Measurements from ENCODE around the gene ZNF302.

ZNF302 gene

DNA sequence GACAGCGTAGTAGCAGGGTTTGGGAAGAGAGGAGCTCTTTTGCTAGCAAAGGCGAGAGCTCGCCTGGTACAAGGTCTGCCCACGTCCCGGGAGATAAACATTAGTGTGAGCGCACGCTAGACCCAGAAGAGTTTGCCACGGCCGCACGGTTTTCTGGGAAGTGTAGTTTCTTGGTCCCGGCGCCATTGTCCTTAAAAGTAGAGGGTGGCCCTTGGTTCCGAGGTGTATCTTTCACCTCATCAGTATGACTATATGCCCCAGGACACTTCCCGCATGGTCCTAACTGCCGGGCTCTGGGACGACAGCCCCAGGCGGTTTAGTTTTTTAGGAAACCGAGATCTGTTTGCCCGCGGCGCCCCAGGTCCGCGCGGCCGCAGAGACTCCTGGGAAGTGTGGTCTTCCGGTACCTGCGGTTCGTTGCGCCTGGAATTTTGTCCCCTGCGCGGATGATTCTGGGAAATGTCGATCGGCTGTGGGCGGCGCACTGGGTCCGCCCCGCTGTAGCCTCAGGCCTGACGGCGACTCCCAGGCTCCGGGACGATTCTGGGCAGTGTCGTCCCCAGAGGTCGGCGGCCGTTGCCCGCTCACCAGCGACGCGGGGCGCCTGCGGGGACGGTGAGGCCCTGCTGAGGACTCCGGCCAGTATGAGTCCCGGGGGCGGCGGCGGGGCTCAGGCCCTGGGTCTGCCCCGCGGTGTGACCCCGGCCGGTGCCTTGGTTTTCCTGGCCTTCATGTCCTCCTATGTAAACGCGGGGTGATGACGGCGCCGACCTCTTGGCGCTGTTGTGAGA lies 56.5 kb downstream of the ZNF302 start, which contains the start of gene ZNF181:
ZNF181 (plus strand) TSS at position 498 of the 791 bp plus-strand sequence. CDS start 795 bp downstream, outside the sequence.
- no peak for TF ChIP-seq CTCF (conservative IDR thresholded peaks at IDR 0.05; ENCODE audit: control insufficient read depth, insufficient read depth, low read depth, low read length)
- peak within 1 kb of the TSS; percentile 84 for H3K4me3 ChIP-seq (ENCODE audit: control insufficient read depth, low read depth, low read length)
- peak; percentile 86 for DNase-seq (ENCODE audit: low read depth)

DNA sequence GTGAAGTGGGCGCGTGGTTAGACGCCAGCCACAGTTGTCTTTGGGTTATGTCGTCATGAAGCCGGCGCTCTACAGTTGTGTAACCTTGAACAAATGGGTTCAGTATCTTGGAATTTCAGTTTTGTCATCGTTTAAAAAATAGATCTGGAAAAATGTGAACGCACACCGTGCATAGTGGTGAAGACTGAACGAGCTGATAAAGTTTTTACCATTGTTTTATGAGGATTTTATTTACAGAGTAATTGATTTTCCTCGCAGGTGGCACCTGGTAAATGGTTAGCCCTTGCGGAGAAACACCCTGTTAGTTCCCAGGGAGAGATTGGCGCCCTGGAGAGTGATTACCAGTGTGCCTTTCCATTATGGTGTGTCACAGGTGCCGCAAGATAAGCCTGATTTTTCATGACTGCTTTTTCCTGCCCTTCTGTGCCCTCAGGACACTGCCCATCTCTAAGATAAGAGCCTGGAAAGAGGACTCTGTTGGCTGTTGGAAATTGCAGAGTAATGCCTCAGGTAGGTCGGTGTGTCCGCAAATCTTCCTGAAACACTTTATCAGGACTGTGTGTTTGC lies 57.1 kb downstream of the ZNF302 start:
- DNase-seq (ENCODE audit: low read depth): peak; percentile 92
- TF ChIP-seq CTCF (conservative IDR thresholded peaks at IDR 0.05; ENCODE audit: control insufficient read depth, insufficient read depth, low read depth, low read length): no peak
- H3K4me3 ChIP-seq (ENCODE audit: control insufficient read depth, low read depth, low read length): peak overlapping the region; percentile 84
